DND-41 (cell line): ENCODE data around the gene RBM23.
"Not testable (repeated sequence)": the region's sequence is repeated elsewhere in the genome, so short reads cannot be mapped to it uniquely, and the experiment has no call there.

ENCODE experiments used
- EZH2 ChIP-seq: IDR thresholded peaks from 3 replicates; pipeline ENCODE4 v1.6.1; 2012; ENCODE audit warnings: borderline replicate concordance, low read depth, mild to moderate bottlenecking, moderate library complexity, low read length, inconsistent platforms; ENCODE audit not compliant: severe bottlenecking
- TF ChIP-seq, protein P1 (sequence below): IDR thresholded peaks from 2 replicates; pipeline ENCODE4 v1.5.1; 2012; ENCODE audit warnings: borderline replicate concordance, low read length, moderate library complexity, mild to moderate bottlenecking; ENCODE audit not compliant: poor library complexity, severe bottlenecking; ENCODE audit errors: extremely low read depth

DNA sequence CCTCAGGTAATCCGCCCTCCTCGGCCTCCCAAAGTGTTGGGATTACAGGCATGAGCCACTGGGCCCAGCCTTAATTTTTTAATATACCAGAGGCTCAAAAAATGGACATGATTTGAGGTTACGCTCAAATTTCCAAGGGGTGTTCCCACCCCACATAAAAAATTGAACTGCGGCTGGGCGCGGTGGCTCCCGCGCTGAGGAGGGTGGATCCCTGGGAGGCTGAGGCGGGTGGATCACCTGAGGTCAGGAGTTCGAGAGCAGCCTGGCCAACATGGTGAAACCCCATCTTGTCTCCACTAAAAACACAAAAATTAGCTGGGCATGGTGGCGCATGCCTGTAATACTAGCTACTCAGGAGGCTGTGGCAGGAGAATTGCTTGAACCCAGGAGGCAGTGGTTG is 64.7 kb downstream of the RBM23 start:
- TF ChIP-seq, protein P1, sequence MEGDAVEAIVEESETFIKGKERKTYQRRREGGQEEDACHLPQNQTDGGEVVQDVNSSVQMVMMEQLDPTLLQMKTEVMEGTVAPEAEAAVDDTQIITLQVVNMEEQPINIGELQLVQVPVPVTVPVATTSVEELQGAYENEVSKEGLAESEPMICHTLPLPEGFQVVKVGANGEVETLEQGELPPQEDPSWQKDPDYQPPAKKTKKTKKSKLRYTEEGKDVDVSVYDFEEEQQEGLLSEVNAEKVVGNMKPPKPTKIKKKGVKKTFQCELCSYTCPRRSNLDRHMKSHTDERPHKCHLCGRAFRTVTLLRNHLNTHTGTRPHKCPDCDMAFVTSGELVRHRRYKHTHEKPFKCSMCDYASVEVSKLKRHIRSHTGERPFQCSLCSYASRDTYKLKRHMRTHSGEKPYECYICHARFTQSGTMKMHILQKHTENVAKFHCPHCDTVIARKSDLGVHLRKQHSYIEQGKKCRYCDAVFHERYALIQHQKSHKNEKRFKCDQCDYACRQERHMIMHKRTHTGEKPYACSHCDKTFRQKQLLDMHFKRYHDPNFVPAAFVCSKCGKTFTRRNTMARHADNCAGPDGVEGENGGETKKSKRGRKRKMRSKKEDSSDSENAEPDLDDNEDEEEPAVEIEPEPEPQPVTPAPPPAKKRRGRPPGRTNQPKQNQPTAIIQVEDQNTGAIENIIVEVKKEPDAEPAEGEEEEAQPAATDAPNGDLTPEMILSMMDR: not testable (repeated sequence)
- not testable (repeated sequence) for TF ChIP-seq EZH2
